DMS153 treated with DMSO at 0.1 percent for 48 hours (cell line): Measurements from ENCODE around the gene AMHR2.

ENCODE experiments used
- DNase-seq: peaks from one replicate; lab custom pipeline; 2025; ENCODE audit not compliant: unreplicated experiment; lab: John Stamatoyannopoulos, UW

The AMHR2 gene

DNA sequence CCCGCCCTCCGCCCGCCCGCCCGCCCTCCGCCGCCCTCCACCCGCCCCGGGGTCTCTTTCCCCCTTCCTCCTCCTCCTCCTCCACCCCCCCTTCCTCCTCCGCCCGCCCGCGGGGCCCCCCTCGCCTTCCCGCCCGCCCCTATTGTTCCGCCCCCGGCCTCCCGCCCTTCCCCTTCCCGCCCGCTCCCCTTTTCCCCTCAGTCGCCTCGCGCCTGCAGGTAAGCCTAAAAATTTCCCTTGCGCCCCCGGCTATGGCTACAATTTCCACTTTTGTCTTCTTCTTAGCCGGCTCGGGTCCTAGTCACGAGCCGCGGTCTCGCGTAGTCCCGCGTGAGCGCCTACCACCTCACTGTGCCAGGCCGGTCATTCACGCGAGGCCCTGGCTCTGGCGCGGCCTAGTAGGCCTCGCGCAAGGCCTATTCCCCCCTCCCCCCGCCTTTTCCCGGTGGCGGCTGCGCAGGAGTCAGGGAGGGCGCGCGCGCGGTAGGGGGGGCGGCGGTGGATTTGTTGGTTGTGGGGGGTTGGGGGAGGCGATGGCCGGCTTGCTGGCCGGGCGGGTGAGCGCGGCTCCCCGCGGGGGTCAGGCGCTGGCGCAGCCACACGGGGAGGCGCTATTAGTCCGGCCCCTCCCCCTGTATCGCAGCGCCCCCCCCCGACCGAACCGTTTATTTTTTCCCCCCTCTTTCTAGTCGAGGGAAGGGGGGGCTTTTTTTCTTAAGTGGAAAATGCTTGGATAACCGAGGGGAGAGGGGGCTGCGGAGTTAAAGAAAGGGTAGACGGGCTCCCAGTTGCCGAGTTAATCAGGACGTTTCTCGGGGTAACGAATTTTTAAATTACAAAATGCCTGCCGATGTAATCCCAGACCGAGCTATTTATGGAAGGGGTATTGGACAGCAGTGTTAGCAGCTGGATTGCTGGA, 28.8 kb downstream of the AMHR2 start:
- DNase-seq: no peak

DNA sequence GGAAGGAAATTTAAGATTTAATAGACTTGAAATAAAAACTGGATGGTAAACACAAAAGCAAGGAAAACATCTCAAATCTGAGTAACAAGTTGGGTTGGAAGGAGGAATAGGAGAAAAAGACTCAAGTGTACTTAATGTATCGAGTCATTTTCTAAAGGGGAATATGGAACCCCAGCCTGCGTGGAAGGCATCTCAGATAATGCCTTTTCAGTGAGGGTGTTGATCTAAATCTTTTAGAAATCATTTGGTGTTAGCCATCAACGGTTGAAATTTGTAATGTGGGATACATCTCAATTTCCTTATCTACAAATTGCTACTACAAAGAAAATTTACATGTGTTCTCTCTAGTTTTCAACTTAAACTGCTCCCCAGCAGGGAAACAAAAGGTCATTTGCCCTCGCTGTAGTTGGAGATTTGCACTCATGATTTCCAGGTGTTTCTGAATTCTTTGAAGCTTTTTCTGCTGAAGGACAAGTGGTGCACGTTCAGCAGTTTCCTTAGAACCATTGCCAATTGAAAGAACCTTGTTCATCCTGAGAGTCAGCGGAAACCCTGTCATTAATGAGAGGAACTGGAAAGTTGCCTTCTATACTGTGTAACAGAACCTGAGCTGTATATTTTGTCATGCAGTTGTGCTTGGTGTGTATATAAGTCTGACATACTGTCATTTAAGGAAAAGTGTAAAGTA, 30.4 kb downstream of the AMHR2 start:
- no peak for DNase-seq

DNA sequence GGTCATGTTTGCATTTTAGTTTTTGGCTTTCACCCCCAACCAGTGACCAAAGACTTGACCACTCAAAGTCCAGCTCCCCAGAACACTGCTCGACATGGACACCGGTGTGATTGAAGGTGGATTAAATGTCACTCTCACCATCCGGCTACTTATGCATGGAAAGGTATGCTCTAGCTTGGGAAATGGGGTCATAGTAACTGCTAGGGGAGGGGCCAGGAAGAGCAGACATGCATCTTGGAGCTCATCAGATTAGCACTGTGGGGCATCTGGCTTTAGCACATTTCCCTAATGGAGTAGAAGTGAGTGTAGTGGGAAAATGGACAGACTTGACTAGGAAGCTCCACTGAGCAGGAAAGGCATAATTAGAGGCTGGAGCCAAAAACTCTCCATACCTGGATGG, 31.1 kb downstream of the AMHR2 start:
- no peak for DNase-seq

DNA sequence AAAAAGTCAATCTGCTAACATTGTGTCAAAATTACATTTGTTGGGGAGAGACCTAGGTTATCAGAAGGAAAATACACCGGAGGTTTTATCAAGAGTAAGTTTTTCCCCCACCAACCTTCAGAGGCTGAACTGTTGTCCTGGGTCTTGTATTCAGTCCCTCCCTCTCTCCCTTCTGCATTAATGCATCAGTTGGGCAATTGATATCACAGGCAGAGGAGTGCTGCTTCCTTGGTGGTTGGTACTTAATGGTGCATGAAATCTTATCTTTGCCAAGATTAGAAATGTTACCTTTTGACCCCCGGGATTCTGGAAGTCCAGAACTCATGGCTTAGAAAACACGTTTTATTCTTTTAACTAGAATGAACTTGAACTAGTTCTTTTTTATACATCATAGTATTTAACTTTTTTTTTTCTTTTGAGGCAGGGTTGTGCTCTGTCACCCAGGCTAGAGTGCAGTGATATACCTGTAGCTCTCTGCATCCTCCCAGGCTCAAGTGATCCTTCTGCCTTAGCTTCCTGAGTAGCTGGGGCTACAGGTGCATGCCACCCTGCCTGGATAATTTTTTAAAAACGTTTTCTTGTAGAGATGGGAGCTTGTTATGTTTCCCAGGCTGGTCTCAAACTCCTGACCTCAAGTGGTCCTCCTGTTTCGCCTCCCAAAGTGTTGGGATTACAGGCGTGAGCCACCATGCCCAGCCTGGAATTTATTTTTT, 33.2 kb downstream of the AMHR2 start:
- no peak for DNase-seq

DNA sequence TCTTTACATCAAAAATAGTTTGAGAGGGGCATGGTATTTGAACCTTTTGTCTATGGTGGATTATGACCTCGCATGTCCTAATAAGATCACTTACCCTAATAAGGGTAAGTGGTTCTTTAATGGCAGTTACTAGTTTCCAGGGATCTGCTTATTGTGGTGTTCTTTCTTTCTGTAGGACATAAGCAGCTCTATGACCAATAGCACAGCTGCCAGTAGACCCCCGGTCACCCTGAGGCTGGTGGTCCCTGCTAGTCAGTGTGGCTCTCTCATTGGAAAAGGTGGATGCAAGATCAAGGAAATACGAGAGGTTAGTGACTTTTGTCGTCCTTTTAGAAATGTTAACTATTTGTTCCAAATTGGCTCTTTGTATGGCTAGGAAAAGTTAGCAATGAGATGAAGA, 35.4 kb downstream of the AMHR2 start:
- no peak for DNase-seq

DNA sequence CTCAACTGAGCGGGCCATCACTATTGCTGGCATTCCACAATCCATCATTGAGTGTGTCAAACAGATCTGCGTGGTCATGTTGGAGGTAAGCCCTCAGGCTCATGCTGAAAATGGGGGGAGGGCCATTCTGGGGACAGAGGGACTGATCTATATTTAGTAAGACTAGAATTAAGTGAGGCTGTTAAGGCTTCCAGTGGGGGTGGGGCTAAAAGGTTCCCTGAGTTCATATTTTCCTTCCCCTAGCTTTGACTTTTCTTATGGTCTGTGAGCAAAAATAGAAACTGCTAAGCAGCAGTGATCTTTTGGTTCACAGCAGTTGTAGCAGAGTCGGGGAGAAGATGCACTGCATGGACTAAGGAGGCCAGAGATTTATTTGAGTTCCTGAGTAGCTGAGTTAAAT, 37.4 kb downstream of the AMHR2 start:
- no peak for DNase-seq

DNA sequence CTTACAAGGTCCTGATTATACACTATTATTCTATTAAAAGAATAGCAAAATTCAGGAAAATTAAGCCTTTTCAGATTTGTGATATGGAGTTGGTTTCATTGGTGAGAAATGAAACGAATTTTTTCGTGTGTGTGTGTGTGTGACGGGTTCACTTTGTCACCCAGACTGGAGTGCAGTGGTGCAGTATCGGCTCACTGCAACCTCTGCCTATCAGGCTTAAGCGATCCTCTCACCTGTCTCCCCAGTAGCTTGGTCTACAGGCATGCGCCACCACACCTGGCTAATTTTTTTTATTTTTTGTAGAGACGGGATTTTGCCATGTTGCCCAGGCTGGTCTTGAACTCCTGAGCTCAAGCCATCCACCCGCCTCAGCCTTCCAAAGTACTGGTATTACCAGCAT, 37.9 kb downstream of the AMHR2 start:
- no peak for DNase-seq

DNA sequence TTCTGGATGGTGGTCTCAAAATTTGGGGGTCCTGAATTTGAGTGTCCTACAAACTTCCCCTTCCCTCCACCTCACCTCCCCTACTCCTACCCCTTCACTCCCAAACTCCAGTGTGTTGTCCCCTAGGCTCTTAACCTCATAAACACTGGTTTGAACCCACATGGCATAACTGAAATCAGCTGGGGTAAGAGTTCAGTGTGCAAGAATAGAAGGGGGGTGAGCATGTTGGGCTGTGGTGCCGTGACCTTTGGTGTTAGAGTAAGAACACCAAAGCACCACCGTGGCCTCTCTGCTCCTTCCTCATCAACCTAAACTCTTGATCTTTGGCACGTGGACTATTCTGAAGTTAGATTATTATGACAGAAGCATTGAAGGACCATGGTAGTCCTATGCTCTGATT, 39.3 kb downstream of the AMHR2 start:
- DNase-seq: no peak

DNA sequence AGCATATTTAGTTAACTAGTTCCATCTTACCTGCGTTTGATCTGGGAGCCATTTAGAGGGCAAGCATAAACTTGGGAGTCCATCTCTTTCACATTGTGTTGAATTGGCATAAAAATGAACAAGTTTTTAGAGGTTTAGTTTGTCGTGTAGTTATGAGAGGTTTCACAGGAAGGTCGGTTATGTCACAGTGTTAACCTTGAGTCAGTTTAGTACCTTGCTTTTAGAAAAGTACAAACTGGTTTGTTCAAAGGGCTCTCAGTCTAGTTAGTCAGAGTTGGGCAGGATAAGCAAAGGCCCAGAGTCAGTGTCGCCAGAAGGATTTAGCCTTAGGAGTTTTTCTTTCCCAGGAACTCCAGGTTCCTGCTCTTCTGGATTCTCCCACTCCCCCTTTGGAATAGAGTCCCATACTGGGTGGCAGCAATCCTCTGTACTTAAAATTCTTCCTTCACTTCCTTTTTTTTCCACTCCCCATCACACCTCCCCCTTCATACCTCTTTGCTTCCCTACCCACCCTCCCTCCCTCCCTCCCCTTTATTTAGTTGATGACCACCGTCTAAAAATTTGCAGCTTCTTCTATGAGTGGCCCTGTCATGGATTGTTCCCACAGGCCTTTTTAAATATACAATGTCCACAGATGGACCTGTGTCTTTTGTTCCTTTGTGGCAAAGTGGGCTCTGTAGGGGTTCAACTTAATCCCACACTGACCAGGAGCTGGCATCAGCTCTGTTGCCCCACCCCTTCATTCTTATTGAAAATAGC, 40.3 kb downstream of the AMHR2 start:
- no peak for DNase-seq

DNA sequence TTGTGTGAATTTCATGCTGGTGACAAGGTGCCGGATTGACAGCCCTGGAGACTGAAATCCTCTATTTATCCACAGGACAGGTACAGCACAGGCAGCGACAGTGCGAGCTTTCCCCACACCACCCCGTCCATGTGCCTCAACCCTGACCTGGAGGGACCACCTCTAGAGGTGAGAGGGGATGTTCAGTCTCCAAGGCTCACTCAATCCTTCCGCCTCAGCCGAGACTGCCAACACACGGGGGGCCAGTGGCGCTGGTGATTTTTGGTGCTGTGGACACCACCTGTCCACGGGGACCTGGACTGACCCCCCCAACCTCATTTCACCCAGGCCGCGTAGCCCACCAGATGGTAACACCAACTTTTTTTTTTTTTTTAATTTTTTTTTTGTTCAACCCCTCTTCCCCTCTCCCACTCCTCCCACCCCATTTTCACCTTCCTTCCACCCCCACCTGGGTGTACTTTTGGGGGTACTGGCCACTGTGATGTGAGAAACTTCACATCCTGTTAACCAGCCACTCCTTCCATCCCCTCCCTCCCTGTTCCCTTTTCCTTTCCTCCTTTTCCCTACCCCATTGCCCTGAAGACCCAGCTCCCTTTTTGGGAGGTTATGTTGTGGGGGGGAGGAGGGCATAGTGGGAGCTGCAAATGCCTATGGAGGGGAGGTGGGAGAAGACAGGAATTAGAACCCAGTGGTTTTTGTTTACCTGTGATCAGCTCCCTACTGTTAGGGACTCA, 41.2 kb downstream of the AMHR2 start:
- no peak for DNase-seq

DNA sequence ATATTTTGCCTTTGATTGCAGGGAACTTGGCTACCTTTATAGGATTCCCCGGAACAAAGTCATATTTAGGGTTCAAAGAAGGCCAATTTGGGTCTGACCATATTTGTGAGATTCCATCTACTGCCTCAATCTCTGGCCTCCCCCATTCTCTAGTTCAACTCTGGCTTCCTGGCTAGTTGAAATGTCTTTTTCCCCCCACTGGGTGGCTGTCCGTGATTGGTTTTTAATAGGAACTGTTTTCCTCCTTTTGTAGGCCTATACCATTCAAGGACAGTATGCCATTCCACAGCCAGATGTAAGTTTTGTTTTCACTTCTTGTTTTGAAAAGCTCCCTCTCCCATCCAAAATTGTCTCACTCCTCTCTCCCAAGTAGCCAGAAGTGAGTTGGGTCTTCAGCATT, 42.0 kb downstream of the AMHR2 start:
- DNase-seq: no peak

DNA sequence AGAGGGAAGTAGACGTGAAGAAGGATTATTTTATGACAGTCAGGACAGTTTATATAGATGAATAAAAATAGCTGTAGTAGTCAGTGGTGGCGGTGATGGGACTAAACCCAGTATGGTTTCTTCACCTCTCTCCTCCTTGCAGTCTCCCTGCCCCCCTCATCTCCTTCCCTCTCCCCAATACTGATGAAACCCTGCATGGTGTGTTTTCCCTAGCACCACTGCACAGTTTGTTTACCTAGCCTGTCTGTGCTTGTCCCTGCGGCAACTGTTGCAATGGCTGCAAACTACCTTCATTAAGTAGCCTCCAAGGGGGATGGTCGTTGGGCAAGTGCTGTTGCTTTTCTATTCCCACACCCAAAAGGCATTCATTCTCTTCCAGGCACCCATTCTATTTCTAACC, 43.0 kb downstream of the AMHR2 start:
- DNase-seq: no peak

DNA sequence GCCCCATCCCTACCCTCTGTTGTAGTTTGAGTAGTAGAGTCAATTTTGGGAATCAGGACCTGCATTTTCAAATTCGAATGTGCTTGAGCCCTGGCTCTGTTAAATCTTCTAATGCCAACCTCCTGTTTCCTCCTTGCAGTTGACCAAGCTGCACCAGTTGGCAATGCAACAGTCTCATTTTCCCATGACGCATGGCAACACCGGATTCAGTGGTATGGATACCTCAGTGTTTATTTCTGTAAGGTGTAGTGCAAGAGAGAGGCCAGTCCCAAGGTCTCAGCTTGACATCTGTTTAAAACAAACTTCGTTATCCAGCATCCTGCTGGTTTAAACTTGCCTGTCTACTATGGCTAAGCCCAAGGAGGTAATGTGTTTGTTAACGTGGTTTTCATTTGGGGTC, 43.4 kb downstream of the AMHR2 start:
- no peak for DNase-seq

DNA sequence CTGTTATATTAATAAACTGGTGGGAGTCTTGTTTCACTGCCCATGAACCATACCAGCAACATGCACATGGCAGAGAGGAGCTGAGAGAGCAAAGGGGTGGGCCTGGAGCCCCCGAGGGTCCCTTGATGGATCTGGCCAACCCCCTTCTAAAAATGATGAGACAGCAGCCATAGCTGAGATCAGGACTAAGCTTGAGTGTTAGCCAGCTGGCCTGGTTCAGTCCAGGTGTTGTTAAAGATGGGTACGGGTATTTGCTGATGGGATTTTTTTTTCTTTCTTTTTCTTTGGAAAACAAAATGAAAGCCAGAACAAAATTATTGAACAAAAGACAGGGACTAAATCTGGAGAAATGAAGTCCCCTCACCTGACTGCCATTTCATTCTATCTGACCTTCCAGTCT, 44.2 kb downstream of the AMHR2 start:
- DNase-seq: no peak

DNA sequence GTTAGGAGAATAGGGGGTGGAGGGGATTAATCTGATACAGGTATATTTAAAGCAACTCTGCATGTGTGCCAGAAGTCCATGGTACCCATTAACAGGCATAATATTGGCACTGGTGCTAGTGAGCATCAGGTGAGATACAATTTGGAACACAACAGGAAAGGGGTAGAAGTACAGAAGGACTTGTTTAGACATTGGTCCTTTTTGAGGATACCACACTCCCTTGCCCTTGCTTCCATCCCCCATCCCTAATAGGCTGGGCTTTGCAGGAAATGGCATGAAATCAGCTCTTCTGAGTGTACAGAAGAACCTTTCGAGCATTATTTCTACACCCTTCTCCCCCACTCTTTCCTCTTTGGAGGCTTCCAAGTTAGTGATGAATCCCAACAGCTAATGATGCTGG, 44.6 kb downstream of the AMHR2 start:
- DNase-seq: no peak

DNA sequence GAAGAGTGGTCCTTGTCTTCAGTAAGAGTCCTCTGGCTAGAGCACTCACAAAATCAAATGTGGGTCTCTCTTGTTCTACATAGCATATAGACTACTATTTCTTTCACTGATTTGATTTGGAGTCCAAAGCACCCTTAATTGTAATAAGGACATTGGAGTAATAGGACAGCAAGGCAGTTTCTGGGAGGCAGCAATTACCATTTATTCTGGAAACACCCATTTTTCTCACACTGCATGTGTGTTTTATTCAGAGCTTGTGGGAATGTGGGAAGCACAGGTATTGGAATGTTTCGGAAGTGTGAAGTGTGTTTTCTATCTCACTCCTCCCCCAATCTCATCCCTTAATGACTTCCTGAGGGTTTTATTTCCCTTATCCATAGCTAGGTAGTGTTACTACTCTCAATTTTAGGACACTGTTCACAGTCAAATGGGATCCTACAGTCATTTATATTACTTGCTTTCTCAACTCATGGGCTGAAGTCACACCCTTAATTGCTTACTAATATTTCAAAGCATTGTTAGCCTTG, 48.5 kb downstream of the AMHR2 start:
- no peak for DNase-seq

DNA sequence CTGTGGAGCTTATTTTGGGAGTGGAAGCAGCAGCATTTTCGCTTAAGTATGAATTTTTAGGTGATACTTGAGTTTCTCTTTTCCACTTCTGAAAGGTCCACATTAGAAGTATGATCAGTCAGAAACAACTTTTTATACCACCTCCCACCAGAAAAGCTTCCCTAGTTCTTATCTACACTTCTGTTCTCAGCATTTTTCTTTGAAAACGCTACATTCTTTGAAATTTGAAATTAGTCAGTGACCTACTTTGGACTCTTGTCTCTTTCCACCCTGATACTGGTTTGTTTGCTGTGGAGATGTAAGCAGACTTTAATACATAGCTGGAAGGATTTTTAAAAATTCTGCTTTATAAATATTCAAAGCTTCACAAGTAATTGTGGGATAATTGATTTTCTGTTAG, 50.4 kb downstream of the AMHR2 start:
- DNase-seq: no peak

DNA sequence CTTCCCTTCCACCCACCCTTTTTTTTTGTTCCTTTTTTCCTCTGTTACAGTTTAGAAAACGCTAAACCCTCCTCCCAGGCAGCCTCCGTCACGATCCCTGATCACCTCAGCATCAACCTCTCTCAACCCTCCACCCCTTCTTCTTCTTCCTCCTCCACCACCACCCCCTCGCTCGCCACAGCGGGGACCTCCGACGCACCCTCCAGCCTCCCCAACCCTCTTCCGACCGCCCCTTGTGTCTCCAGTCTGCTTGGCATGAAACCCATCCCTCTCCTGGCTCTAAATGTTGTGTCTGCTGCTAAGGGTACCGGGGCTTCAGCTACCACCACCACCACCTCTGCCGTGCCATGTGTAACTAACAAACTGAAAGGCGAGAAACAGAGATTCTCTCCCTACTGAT, 51.2 kb downstream of the AMHR2 start:
- no peak for DNase-seq

DNA sequence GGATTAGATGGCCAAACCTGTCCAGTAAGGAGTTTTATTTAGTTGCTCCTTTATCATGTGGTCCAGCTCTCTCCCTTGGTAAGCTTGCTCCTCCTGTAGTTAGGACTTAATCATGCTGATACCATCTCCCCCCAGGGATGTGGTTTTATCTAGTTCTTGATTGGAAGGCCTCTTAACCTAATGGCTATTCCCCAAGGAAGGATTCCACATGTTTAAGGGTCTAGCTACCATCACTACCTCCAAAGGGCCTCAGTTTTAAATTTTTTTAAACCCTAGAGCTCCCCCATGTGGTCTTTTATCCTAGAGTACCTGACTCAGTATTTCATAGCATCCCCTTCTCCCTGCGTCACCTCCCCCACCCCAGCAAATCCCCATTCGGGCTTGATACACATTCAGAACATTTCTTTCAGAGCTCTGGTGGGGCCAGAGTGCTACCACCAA, 53.1 kb downstream of the AMHR2 start:
- peak; percentile 4 for DNase-seq

DNA sequence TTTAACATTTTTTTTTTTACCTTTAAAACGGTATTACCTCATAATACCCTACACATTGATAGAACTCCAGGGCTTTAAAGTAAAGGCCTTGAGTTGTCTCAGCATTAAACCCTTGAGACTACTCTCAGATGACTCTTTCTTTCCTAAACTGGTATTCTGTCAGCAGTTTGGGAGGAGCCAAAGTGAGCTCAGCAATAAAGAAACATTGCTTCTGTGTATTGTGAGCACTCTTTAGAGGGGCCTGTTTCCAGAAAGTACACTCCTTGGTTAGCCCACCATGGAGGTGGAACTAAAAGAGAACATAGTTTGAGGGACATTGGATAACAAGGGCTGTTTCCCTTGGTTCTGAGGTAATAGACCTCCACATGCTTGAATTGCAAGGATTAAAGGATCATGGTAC, 55.2 kb downstream of the AMHR2 start:
- DNase-seq: no peak
